HG02571 (cell line): ENCODE measurements around the gene HNRNPF.
"Not testable (repeated sequence)": the region's sequence is repeated elsewhere in the genome, so short reads cannot be mapped to it uniquely, and the experiment has no call there.

Experiments
- ATAC-seq: cut with Tn5 transposase; IDR thresholded peaks from one replicate; pipeline ENCODE4 v1.9.1; 2021; ENCODE audit warnings: mild to moderate bottlenecking, moderate library complexity; ENCODE audit not compliant: unreplicated experiment

HNRNPF gene

GRCh38 chr10:43399320-43400310 lies 9.4 kb downstream of the HNRNPF start:
- no peak for ATAC-seq

- ATAC-seq, result no peak
Measured at GRCh38 chr10:43398939-43399319, 10.1 kb downstream of the HNRNPF start.

GRCh38 chr10:43396928-43397624 lies 11.9 kb downstream of the HNRNPF start:
- ATAC-seq, result peak; percentile 82

- peak; percentile 56 for ATAC-seq
Measured at GRCh38 chr10:43396061-43396927, 12.7 kb downstream of the HNRNPF start.

GRCh38 chr10:43395571-43396060 lies 13.4 kb downstream of the HNRNPF start:
- no peak for ATAC-seq

GRCh38 chr10:43394868-43395267 lies 14.1 kb downstream of the HNRNPF start:
- ATAC-seq, result no peak

GRCh38 chr10:43393606-43394360 lies 15.2 kb downstream of the HNRNPF start:
- no peak for ATAC-seq

GRCh38 chr10:43393186-43393585 lies 15.8 kb downstream of the HNRNPF start:
- not testable (repeated sequence) for ATAC-seq

- no peak for ATAC-seq
Measured at GRCh38 chr10:43392748-43393147, 16.2 kb downstream of the HNRNPF start.

GRCh38 chr10:43391496-43391895 lies 17.5 kb downstream of the HNRNPF start:
- no peak for ATAC-seq

GRCh38 chr10:43390759-43391158 lies 18.2 kb downstream of the HNRNPF start:
- no peak for ATAC-seq

GRCh38 chr10:43390333-43390732 lies 18.7 kb downstream of the HNRNPF start:
- ATAC-seq, result no peak

GRCh38 chr10:43389867-43390266 lies 19.1 kb downstream of the HNRNPF start:
- ATAC-seq, result no peak

- no peak for ATAC-seq
Measured at GRCh38 chr10:43387678-43388032, 21.3 kb downstream of the HNRNPF start.

GRCh38 chr10:43386981-43387677 lies 21.9 kb downstream of the HNRNPF start:
- ATAC-seq, result no peak

- no peak for ATAC-seq
Measured at GRCh38 chr10:43386549-43386948, 22.4 kb downstream of the HNRNPF start.

GRCh38 chr10:43385412-43386004 lies 23.5 kb downstream of the HNRNPF start:
- ATAC-seq, result no peak

GRCh38 chr10:43384252-43385221 lies 24.4 kb downstream of the HNRNPF start:
- ATAC-seq, result no peak
